Measurements from ENCODE around the gene TEC. TPM values are rescaled to one million over a fixed set of nuclear protein-coding genes. Genes with fewer than 3 reads are reported as not detected.

TEC gene
- total RNA-seq, 4 donors from 2014 or later = 3.6 to 12.7 (median 3.9) TPM

- intact Hi-C loops (cut with DNase I) = no loop called here
- WGBS, 2 donors = 82 to 91% methylated on average over 2 of the region's 2 CpGs
- Histone ChIP-seq H3K36me3 (no peaks in the 10 kb centered on the region), H3K27ac (no peak overlapping the region), H3K4me3 (replicated peaks in 1 of 3) (no peak overlapping the region), H3K27me3 (no peaks in the 10 kb centered on the region), H3K4me1 (peaks cover 33 to 35% of the 10 kb centered on the region in 2 donors), H3K9me3 (no peaks in the 10 kb centered on the region)
- DNase-seq = no peak
- no peak for TF ChIP-seq CTCF (IDR thresholded peaks at IDR 0.05)
- no peak for TF ChIP-seq POLR2A (IDR thresholded peaks at IDR 0.05)
These were observed 144.8 kb downstream of the TEC start for GRCh38 chr4:48124870-48125269.

GRCh38 chr4:48122756-48123155 lies 146.9 kb downstream of the TEC start:
- no peak overlapping the region for H3K27ac ChIP-seq
- H3K4me3 ChIP-seq (replicated peaks in 1 of 3) = no peak overlapping the region
- peaks cover 16 to 18% of the 10 kb centered on the region in 2 donors for H3K4me1 ChIP-seq
- H3K9me3 ChIP-seq = no peaks in the 10 kb centered on the region
- H3K36me3 ChIP-seq = no peaks in the 10 kb centered on the region
- H3K27me3 ChIP-seq = no peaks in the 10 kb centered on the region
- intact Hi-C loops (cut with DNase I) = no loop called here
- DNase-seq = no peak
- TF ChIP-seq CTCF (IDR thresholded peaks at IDR 0.05) (no peak), POLR2A (IDR thresholded peaks at IDR 0.05) (no peak)
- 92% methylated on average over 1 of the region's 1 CpG for WGBS, 2 donors

- intact Hi-C loops (cut with DNase I) = no loop called here
These were observed 148.5 kb downstream of the TEC start for GRCh38 chr4:48121180-48121579.

GRCh38 chr4:48120132-48120531 lies 149.5 kb downstream of the TEC start:
- H3K27ac ChIP-seq = no peak overlapping the region
- peaks cover 4% of the 10 kb centered on the region in 2 donors for H3K4me1 ChIP-seq
- no peaks in the 10 kb centered on the region for H3K27me3 ChIP-seq
- TF ChIP-seq POLR2A (IDR thresholded peaks at IDR 0.05) (no peak), CTCF (IDR thresholded peaks at IDR 0.05) (no peak)
- H3K4me3 ChIP-seq (replicated peaks in 1 of 3) = no peak overlapping the region
- H3K36me3 ChIP-seq = no peaks in the 10 kb centered on the region
- no peaks in the 10 kb centered on the region for H3K9me3 ChIP-seq
- DNase-seq = no peak
- WGBS, 2 donors = 80 to 97% methylated on average over 13 of the region's 13 CpGs
- intact Hi-C loops (cut with DNase I) = no loop called here

More at GRCh38 chr4:48121180-48121579, 148.5 kb downstream of the TEC start:
- Histone ChIP-seq H3K36me3 (no peaks in the 10 kb centered on the region), H3K27me3 (no peaks in the 10 kb centered on the region), H3K27ac (no peak overlapping the region), H3K4me3 (replicated peaks in 1 of 3) (no peak overlapping the region), H3K9me3 (no peaks in the 10 kb centered on the region), H3K4me1 (peaks cover 4 to 6% of the 10 kb centered on the region in 2 donors)
- no peak for TF ChIP-seq CTCF (IDR thresholded peaks at IDR 0.05)
- WGBS, 2 donors = 83 to 86% methylated on average over 2 of the region's 2 CpGs
- DNase-seq = no peak

GRCh38 chr4:48119646-48120045 lies 150.0 kb downstream of the TEC start:
- DNase-seq = no peak
- Histone ChIP-seq H3K9me3 (no peaks in the 10 kb centered on the region), H3K27me3 (no peaks in the 10 kb centered on the region), H3K4me1 (peaks cover 4% of the 10 kb centered on the region in 2 donors), H3K27ac (no peak overlapping the region), H3K36me3 (no peaks in the 10 kb centered on the region), H3K4me3 (replicated peaks in 1 of 3) (no peak overlapping the region)
- TF ChIP-seq CTCF (IDR thresholded peaks at IDR 0.05) (no peak), POLR2A (IDR thresholded peaks at IDR 0.05) (no peak)
- intact Hi-C loops (cut with DNase I) = no loop called here

All from thyroid gland (tissue), 4 donors.